WTC11 (cell line): ENCODE results near the gene NAA40. TPM values are rescaled to one million over a fixed set of nuclear protein-coding genes. Genes with fewer than 3 reads are reported as not detected.

Source experiments
- CBFB ChIP-seq: sonication (generic); formaldehyde crosslinking; IDR thresholded peaks from 2 replicates; pipeline ENCODE4 v1.8.1; 2022; ENCODE audit warnings: mild to moderate bottlenecking, low read depth, missing genetic modification reagents
- CREB1 ChIP-seq: sonication (generic); formaldehyde crosslinking; IDR thresholded peaks from 2 replicates; pipeline ENCODE4 v1.8.0; 2023; ENCODE audit warnings: mild to moderate bottlenecking, missing genetic modification reagents
- ETV6 ChIP-seq: sonication (generic); formaldehyde crosslinking; IDR thresholded peaks from 2 replicates; pipeline ENCODE4 v1.8.1; 2022; ENCODE audit warnings: mild to moderate bottlenecking, missing genetic modification reagents
- GRHL2 ChIP-seq: fragments of 250-450 bp; sonication (Bioruptor Pico); IDR thresholded peaks from 2 replicates; pipeline ENCODE4 v1.8.0; 2022; ENCODE audit warnings: mild to moderate bottlenecking, moderate library complexity; ENCODE audit not compliant: insufficient replicate concordance, severe bottlenecking
- IRF2 ChIP-seq: sonication (generic); formaldehyde crosslinking; IDR thresholded peaks from 2 replicates; pipeline ENCODE4 v1.8.0; 2022; ENCODE audit warnings: low read depth, missing genetic modification reagents, borderline replicate concordance
- KAT7 ChIP-seq: sonication (generic); formaldehyde crosslinking; IDR thresholded peaks from 2 replicates; pipeline ENCODE4 v1.8.1; 2023; ENCODE audit warnings: missing genetic modification reagents, mild to moderate bottlenecking, borderline replicate concordance
- MYBL2 ChIP-seq: sonication (generic); formaldehyde crosslinking; IDR thresholded peaks from 2 replicates; pipeline ENCODE4 v1.8.1; 2023; ENCODE audit warnings: mild to moderate bottlenecking, moderate library complexity, missing genetic modification reagents
- OVOL2 ChIP-seq: fragments of 250-450 bp; sonication (Bioruptor Pico); IDR thresholded peaks from 2 replicates; pipeline ENCODE4 v1.9.0; 2021; ENCODE audit warnings: mild to moderate bottlenecking, borderline replicate concordance
- TEAD1 ChIP-seq: sonication (generic); formaldehyde crosslinking; IDR thresholded peaks from 2 replicates; pipeline ENCODE4 v1.8.0; 2022; ENCODE audit warnings: mild to moderate bottlenecking, missing genetic modification reagents
- TEAD4 ChIP-seq: sonication (generic); formaldehyde crosslinking; IDR thresholded peaks from 2 replicates; pipeline ENCODE4 v1.8.0; 2022; ENCODE audit warnings: mild to moderate bottlenecking, missing genetic modification reagents
- TP53 ChIP-seq: sonication (generic); formaldehyde crosslinking; IDR thresholded peaks from 2 replicates; pipeline ENCODE4 v1.8.1; 2023; ENCODE audit warnings: mild to moderate bottlenecking, missing genetic modification reagents
- ZBTB21 ChIP-seq: sonication (generic); formaldehyde crosslinking; IDR thresholded peaks from 2 replicates; pipeline ENCODE4 v1.8.1; 2023; ENCODE audit warnings: mild to moderate bottlenecking, missing genetic modification reagents, borderline replicate concordance
- ZNF121 ChIP-seq: sonication (generic); formaldehyde crosslinking; IDR thresholded peaks from 2 replicates; pipeline ENCODE4 v1.8.0; 2023; ENCODE audit warnings: missing genetic modification reagents
- ZNF138 ChIP-seq: sonication (generic); formaldehyde crosslinking; conservative IDR thresholded peaks from 2 replicates; pipeline ENCODE4 v1.8.1; 2022; ENCODE audit warnings: mild to moderate bottlenecking, moderate library complexity, missing genetic modification reagents
- ZNF263 ChIP-seq: sonication (generic); formaldehyde crosslinking; IDR thresholded peaks from 2 replicates; pipeline ENCODE4 v1.8.1; 2022; ENCODE audit warnings: low read depth, mild to moderate bottlenecking, moderate library complexity, missing genetic modification reagents
- ZNF671 ChIP-seq: fragments of 250-450 bp; sonication (Bioruptor Pico); IDR thresholded peaks from 2 replicates; pipeline ENCODE4 v1.8.0; 2021; ENCODE audit warnings: mild to moderate bottlenecking
- total RNA-seq: library from RNA; stranded (reverse); gene quantifications from 3 replicates; pipeline ENCODE4 v1.2.3, GENCODE V29; 2021
- TF ChIP-seq, protein P1 (sequence below): fragments of 250-450 bp; sonication (Bioruptor Pico); IDR thresholded peaks from 2 replicates; pipeline ENCODE4 v1.9.0; 2021; ENCODE audit warnings: mild to moderate bottlenecking
- TF ChIP-seq, protein P2 (sequence below): sonication (generic); formaldehyde crosslinking; IDR thresholded peaks from 2 replicates; pipeline ENCODE4 v1.8.1; 2022; ENCODE audit warnings: mild to moderate bottlenecking, moderate library complexity, missing genetic modification reagents
- TF ChIP-seq, protein P3 (sequence below): sonication (generic); formaldehyde crosslinking; IDR thresholded peaks from 2 replicates; pipeline ENCODE4 v1.8.0; 2022; ENCODE audit warnings: mild to moderate bottlenecking, missing genetic modification reagents
- TF ChIP-seq, protein P4 (sequence below): sonication (generic); formaldehyde crosslinking; IDR thresholded peaks from 2 replicates; pipeline ENCODE4 v1.8.1; 2023; ENCODE audit warnings: mild to moderate bottlenecking, missing genetic modification reagents, moderate library complexity
- TF ChIP-seq, protein P5 (sequence below): sonication (generic); formaldehyde crosslinking; IDR thresholded peaks from 2 replicates; pipeline ENCODE4 v1.8.0; 2023; ENCODE audit warnings: missing genetic modification reagents, mild to moderate bottlenecking, borderline replicate concordance
- TF ChIP-seq, protein P6 (sequence below): fragments of 250-450 bp; sonication (Bioruptor Pico); IDR thresholded peaks from 2 replicates; pipeline ENCODE4 v1.9.0; 2021; ENCODE audit warnings: moderate library complexity, mild to moderate bottlenecking, inconsistent platforms, borderline replicate concordance
- TF ChIP-seq, protein P7 (sequence below): sonication (generic); formaldehyde crosslinking; IDR thresholded peaks from 2 replicates; pipeline ENCODE4 v1.8.1; 2022; ENCODE audit warnings: missing genetic modification reagents, borderline replicate concordance
- TF ChIP-seq, protein P8 (sequence below): fragments of 200-600 bp; IDR thresholded peaks from 2 replicates; pipeline ENCODE4 v1.8.0; 2022; ENCODE audit warnings: antibody characterized with exemption
- TF ChIP-seq, protein P9 (sequence below): sonication (generic); formaldehyde crosslinking; IDR thresholded peaks from 2 replicates; pipeline ENCODE4 v1.8.1; 2023; ENCODE audit warnings: mild to moderate bottlenecking, missing genetic modification reagents

NAA40 gene
- total RNA-seq, 1 experiment from 2014 or later: 31.8 TPM

DNA sequence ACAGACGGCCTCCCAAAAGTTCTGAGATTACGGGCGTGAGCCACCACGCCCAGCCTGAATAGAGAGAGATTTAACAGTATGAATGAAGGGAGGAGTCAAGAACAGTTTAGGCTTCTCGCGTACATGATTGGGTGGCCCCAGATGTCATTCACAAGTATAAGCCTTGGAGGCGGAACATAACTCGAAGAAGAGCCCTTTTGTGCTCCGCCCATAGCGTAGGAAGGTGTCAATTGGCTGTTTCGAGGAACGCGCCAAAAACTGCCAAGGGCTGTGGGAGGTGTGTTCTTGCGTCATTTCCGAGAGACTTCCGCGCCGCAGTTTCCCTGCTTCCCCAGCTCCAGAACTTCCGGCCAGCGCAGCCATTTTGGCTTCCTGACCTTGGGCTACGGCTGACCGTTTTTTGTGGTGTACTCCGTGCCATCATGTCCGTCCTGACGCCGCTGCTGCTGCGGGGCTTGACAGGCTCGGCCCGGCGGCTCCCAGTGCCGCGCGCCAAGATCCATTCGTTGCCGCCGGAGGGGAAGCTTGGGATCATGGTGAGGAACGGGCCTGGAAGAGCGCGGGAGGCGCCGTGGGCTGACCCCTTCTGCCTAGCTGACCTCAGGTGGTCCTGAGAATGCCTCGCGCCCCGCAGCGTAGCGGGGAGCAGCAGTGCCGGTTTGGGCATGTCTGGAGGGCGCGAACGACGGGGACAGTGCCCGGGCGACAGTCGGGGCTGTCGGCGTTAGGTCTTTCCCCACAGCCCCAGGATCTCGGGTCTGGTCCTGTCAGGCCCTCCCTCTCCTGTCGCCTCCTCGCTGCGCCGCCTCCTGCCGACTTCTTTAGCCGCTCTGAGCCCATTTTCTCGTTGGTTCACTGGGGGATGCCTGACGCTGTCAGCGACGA, 35.7 kb downstream of the NAA40 start, which contains the start of gene COX8A (continued):
- TF ChIP-seq ETV6 (CRISPR knock-in tag): peak; percentile 88; the same call in 1 of the 2 replicates
- TF ChIP-seq, protein P1, sequence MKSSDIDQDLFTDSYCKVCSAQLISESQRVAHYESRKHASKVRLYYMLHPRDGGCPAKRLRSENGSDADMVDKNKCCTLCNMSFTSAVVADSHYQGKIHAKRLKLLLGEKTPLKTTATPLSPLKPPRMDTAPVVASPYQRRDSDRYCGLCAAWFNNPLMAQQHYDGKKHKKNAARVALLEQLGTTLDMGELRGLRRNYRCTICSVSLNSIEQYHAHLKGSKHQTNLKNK (CRISPR knock-in tag): no peak
- TF ChIP-seq ZBTB21 (CRISPR knock-in tag): peak; percentile 96
- TF ChIP-seq, protein P2, sequence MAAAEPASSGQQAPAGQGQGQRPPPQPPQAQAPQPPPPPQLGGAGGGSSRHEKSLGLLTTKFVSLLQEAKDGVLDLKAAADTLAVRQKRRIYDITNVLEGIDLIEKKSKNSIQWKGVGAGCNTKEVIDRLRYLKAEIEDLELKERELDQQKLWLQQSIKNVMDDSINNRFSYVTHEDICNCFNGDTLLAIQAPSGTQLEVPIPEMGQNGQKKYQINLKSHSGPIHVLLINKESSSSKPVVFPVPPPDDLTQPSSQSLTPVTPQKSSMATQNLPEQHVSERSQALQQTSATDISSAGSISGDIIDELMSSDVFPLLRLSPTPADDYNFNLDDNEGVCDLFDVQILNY: peak; percentile 78
- TF ChIP-seq, protein P3, sequence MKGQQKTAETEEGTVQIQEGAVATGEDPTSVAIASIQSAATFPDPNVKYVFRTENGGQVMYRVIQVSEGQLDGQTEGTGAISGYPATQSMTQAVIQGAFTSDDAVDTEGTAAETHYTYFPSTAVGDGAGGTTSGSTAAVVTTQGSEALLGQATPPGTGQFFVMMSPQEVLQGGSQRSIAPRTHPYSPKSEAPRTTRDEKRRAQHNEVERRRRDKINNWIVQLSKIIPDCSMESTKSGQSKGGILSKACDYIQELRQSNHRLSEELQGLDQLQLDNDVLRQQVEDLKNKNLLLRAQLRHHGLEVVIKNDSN (CRISPR knock-in tag): no peak
- no peak for TF ChIP-seq CREB1 (CRISPR knock-in tag)
- no peak for TF ChIP-seq TP53
- TF ChIP-seq ZNF671 (CRISPR knock-in tag): no peak
- TF ChIP-seq, protein P4, sequence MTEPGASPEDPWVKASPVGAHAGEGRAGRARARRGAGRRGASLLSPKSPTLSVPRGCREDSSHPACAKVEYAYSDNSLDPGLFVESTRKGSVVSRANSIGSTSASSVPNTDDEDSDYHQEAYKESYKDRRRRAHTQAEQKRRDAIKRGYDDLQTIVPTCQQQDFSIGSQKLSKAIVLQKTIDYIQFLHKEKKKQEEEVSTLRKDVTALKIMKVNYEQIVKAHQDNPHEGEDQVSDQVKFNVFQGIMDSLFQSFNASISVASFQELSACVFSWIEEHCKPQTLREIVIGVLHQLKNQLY (CRISPR knock-in tag): no peak
- TF ChIP-seq, protein P5, sequence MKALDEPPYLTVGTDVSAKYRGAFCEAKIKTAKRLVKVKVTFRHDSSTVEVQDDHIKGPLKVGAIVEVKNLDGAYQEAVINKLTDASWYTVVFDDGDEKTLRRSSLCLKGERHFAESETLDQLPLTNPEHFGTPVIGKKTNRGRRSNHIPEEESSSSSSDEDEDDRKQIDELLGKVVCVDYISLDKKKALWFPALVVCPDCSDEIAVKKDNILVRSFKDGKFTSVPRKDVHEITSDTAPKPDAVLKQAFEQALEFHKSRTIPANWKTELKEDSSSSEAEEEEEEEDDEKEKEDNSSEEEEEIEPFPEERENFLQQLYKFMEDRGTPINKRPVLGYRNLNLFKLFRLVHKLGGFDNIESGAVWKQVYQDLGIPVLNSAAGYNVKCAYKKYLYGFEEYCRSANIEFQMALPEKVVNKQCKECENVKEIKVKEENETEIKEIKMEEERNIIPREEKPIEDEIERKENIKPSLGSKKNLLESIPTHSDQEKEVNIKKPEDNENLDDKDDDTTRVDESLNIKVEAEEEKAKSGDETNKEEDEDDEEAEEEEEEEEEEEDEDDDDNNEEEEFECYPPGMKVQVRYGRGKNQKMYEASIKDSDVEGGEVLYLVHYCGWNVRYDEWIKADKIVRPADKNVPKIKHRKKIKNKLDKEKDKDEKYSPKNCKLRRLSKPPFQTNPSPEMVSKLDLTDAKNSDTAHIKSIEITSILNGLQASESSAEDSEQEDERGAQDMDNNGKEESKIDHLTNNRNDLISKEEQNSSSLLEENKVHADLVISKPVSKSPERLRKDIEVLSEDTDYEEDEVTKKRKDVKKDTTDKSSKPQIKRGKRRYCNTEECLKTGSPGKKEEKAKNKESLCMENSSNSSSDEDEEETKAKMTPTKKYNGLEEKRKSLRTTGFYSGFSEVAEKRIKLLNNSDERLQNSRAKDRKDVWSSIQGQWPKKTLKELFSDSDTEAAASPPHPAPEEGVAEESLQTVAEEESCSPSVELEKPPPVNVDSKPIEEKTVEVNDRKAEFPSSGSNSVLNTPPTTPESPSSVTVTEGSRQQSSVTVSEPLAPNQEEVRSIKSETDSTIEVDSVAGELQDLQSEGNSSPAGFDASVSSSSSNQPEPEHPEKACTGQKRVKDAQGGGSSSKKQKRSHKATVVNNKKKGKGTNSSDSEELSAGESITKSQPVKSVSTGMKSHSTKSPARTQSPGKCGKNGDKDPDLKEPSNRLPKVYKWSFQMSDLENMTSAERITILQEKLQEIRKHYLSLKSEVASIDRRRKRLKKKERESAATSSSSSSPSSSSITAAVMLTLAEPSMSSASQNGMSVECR: peak; percentile 88
- no peak for TF ChIP-seq ZNF263 (CRISPR knock-in tag)
- TF ChIP-seq, protein P6, sequence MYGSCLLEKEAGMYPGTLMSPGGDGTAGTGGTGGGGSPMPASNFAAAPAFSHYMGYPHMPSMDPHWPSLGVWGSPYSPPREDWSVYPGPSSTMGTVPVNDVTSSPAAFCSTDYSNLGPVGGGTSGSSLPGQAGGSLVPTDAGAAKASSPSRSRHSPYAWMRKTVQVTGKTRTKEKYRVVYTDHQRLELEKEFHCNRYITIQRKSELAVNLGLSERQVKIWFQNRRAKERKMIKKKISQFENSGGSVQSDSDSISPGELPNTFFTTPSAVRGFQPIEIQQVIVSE (CRISPR knock-in tag): no peak
- no peak for TF ChIP-seq TEAD1
- TF ChIP-seq, protein P7, sequence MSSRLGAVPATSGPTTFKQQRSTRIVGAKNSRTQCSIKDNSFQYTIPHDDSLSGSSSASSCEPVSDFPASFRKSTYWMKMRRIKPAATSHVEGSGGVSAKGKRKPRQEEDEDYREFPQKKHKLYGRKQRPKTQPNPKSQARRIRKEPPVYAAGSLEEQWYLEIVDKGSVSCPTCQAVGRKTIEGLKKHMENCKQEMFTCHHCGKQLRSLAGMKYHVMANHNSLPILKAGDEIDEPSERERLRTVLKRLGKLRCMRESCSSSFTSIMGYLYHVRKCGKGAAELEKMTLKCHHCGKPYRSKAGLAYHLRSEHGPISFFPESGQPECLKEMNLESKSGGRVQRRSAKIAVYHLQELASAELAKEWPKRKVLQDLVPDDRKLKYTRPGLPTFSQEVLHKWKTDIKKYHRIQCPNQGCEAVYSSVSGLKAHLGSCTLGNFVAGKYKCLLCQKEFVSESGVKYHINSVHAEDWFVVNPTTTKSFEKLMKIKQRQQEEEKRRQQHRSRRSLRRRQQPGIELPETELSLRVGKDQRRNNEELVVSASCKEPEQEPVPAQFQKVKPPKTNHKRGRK: no peak
- TF ChIP-seq GRHL2: no peak
- TF ChIP-seq MYBL2: peak; percentile 96
- TF ChIP-seq ZNF138 (CRISPR knock-in tag): no peak
- TF ChIP-seq TEAD4 (CRISPR knock-in tag): no peak
- TF ChIP-seq, protein P8, sequence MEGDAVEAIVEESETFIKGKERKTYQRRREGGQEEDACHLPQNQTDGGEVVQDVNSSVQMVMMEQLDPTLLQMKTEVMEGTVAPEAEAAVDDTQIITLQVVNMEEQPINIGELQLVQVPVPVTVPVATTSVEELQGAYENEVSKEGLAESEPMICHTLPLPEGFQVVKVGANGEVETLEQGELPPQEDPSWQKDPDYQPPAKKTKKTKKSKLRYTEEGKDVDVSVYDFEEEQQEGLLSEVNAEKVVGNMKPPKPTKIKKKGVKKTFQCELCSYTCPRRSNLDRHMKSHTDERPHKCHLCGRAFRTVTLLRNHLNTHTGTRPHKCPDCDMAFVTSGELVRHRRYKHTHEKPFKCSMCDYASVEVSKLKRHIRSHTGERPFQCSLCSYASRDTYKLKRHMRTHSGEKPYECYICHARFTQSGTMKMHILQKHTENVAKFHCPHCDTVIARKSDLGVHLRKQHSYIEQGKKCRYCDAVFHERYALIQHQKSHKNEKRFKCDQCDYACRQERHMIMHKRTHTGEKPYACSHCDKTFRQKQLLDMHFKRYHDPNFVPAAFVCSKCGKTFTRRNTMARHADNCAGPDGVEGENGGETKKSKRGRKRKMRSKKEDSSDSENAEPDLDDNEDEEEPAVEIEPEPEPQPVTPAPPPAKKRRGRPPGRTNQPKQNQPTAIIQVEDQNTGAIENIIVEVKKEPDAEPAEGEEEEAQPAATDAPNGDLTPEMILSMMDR: no peak
- TF ChIP-seq, protein P9, sequence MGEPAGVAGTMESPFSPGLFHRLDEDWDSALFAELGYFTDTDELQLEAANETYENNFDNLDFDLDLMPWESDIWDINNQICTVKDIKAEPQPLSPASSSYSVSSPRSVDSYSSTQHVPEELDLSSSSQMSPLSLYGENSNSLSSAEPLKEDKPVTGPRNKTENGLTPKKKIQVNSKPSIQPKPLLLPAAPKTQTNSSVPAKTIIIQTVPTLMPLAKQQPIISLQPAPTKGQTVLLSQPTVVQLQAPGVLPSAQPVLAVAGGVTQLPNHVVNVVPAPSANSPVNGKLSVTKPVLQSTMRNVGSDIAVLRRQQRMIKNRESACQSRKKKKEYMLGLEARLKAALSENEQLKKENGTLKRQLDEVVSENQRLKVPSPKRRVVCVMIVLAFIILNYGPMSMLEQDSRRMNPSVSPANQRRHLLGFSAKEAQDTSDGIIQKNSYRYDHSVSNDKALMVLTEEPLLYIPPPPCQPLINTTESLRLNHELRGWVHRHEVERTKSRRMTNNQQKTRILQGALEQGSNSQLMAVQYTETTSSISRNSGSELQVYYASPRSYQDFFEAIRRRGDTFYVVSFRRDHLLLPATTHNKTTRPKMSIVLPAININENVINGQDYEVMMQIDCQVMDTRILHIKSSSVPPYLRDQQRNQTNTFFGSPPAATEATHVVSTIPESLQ (CRISPR knock-in tag): no peak
- no peak for TF ChIP-seq OVOL2 (CRISPR knock-in tag)
- no peak for TF ChIP-seq IRF2 (CRISPR knock-in tag)
- TF ChIP-seq CBFB (CRISPR knock-in tag): no peak
- TF ChIP-seq KAT7: no peak; the same call in 1 of the 2 replicates
- peak; percentile 86 for TF ChIP-seq ZNF121 (CRISPR knock-in tag)
